Uterus (tissue), 4 donors: ENCODE measurements around the gene TMCO4. TPM values are rescaled to one million over a fixed set of nuclear protein-coding genes. Genes with fewer than 3 reads are reported as not detected.

Source experiments
- DNase-seq, 2 donors: peaks; one replicate each; pipeline ENCODE4 v3.0.0-alpha.2; 2019 to 2020
- H3K27ac ChIP-seq, 2 donors: fragments of 200-600 bp; sonication (generic); 1 replicate in 1 of 2; 2 replicates in 1 of 2; pipeline ENCODE4 v1.5.1; 2016 to 2018
- H3K27me3 ChIP-seq, 2 donors: fragments of 200-600 bp; sonication (generic); one replicate each; pipeline ENCODE4 v1.5.1; 2018 to 2019; ENCODE audit warnings: control low read depth in 1 of 2
- H3K36me3 ChIP-seq, 2 donors: fragments of 200-600 bp; sonication (generic); one replicate each; pipeline ENCODE4 v1.5.1; 2019; ENCODE audit warnings: control low read depth in 1 of 2
- H3K4me1 ChIP-seq, 2 donors: fragments of 200-600 bp; sonication (generic); one replicate each; pipeline ENCODE4 v1.5.1; 2018 to 2019; ENCODE audit warnings: control low read depth in 1 of 2
- H3K4me3 ChIP-seq, 2 donors: fragments of 200-600 bp; sonication (generic); 1 replicate in 1 of 2; 2 replicates in 1 of 2; pipeline ENCODE4 v1.5.1; 2018 to 2019; ENCODE audit warnings: mild to moderate bottlenecking in 1 of 2
- H3K9me3 ChIP-seq, 2 donors: fragments of 200-600 bp; sonication (generic); one replicate each; pipeline ENCODE4 v1.5.1; 2019; ENCODE audit warnings: control low read depth in 1 of 2
- POLR2A ChIP-seq, 2 donors: fragments of 450-650 bp; IDR thresholded peaks; one replicate each; pipeline ENCODE4 v1.6.1; 2016; ENCODE audit warnings: antibody characterized with exemption in 2 of 2, mild to moderate bottlenecking in 1 of 2, moderate library complexity in 1 of 2
- intact Hi-C: fragments of 100-400 bp; cut with DNase I; formaldehyde crosslinking; loops from one replicate; pipeline ENCODE4 v1.15.1; 2023; ENCODE audit warnings: low total_unique reads
- total RNA-seq, 4 donors: library from RNA; depleted of rRNA in 3 of 4; stranded (reverse); fragments of >200 nt in 3 of 4; gene quantifications; one replicate each; pipeline versions ENCODE4 v1.1.0 to v1.2.4, GENCODE V29; 2014 to 2023
- TF ChIP-seq, protein P1 (sequence below), 4 experiments: fragments of 200-600 bp in 2 of 4; fragments of 450-650 bp in 2 of 4; sonication (generic) in 2 of 4; IDR thresholded peaks; one replicate each; pipeline ENCODE4 v1.5.1; 2016 to 2019; ENCODE audit warnings: antibody characterized with exemption in 4 of 4, mild to moderate bottlenecking in 2 of 4, moderate library complexity in 1 of 4
- donor health status: DM: yes; HTN: yes; CAD: no.

TMCO4 gene
- total RNA-seq, 4 donors from 2014 or later, result 11.8 to 41.2 (median 21.8) TPM

DNA sequence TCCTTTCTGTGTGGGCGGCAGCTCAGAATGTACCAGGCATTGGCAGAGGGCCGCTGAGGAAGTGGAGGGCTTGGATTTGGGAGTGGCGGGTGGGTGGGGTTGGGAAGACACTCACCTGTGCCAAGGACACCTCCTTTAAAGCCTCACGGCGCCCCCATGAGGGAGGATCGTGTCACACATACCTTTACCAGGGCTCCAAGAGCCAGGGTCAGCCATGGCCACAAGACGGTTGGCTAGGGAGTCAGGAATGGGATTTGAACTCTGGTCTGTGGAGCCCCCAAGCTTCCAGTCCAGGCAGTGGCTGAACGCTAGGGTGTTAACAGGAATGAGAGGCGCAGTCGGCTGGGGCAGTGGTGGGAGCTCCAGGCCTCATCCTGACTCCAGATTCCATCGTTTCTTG lies 151.0 kb downstream of the TMCO4 start:
- no peaks in the 10 kb centered on the region for H3K36me3 ChIP-seq
- intact Hi-C loops, result loop anchor here (5.0 to 10.0 kb wide), 2 partner anchors 164 to 256 kb away; partner anchors contain the start of gene CAPZB
- no peaks in the 10 kb centered on the region for H3K9me3 ChIP-seq
- H3K27me3 ChIP-seq, result no peaks in the 10 kb centered on the region
- H3K4me1 ChIP-seq, result peaks cover 5 to 33% of the 10 kb centered on the region in 2 donors
- H3K27ac ChIP-seq, result peak overlapping the region; percentile 96 to 97
- no peak for TF ChIP-seq POLR2A (IDR thresholded peaks at IDR 0.05)
- TF ChIP-seq, protein P1, sequence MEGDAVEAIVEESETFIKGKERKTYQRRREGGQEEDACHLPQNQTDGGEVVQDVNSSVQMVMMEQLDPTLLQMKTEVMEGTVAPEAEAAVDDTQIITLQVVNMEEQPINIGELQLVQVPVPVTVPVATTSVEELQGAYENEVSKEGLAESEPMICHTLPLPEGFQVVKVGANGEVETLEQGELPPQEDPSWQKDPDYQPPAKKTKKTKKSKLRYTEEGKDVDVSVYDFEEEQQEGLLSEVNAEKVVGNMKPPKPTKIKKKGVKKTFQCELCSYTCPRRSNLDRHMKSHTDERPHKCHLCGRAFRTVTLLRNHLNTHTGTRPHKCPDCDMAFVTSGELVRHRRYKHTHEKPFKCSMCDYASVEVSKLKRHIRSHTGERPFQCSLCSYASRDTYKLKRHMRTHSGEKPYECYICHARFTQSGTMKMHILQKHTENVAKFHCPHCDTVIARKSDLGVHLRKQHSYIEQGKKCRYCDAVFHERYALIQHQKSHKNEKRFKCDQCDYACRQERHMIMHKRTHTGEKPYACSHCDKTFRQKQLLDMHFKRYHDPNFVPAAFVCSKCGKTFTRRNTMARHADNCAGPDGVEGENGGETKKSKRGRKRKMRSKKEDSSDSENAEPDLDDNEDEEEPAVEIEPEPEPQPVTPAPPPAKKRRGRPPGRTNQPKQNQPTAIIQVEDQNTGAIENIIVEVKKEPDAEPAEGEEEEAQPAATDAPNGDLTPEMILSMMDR (IDR thresholded peaks at IDR 0.05), result peak; percentile 13 to 43 (median 28)
- DNase-seq, result peak in 1 of 2 donors; percentile 58
- no peak overlapping the region for H3K4me3 ChIP-seq

DNA sequence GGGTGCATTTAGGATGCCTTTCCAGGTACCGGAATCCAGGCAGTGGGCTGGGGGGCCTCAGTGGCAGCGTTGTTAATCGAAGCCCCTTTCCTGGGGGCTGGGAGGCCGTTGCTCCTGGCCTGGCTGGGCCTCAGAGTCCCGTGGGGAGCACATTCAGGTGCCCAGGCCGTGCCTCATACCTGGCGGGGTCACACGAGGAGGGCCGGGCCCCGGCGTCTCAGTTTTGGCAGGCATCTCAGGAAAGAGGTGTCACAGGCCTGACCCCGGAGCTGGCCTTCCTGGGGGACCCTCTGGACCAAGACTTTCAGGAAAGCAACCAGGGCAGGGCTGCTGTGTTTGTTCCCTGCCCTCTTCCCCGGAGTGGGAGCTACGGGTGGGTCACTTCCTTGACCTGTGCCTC lies 151.5 kb downstream of the TMCO4 start:
- no peaks in the 10 kb centered on the region for H3K9me3 ChIP-seq
- no peak for TF ChIP-seq POLR2A (IDR thresholded peaks at IDR 0.05)
- peaks cover 5 to 33% of the 10 kb centered on the region in 2 donors for H3K4me1 ChIP-seq
- no peaks in the 10 kb centered on the region for H3K36me3 ChIP-seq
- no peak overlapping the region for H3K4me3 ChIP-seq
- peak overlapping the region; percentile 96 to 97 for H3K27ac ChIP-seq
- H3K27me3 ChIP-seq, result no peaks in the 10 kb centered on the region
- intact Hi-C loops, result loop anchor here (5.0 to 10.0 kb wide), 2 partner anchors 163 to 256 kb away; partner anchors contain the start of gene CAPZB
- no peak for DNase-seq

DNA sequence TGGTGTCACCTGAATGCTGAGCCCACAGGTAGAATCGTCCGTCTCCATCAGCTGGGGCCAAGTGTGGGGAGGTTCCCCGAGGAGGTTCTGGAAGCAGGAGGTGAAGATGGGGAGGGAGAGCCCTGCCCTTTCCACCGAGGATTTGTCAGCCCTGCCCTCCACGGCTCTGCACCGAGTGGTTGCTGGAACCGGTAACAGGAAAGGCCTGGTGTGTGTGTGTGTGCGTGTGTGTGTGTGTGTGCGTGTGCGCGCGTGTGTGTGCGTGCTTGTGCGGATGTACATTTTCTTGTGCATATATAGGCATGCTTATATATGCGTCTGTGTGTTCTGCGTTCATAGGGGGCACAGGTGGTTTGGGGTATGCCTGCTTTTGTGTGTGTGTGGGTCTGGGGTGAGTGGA lies 152.1 kb downstream of the TMCO4 start:
- Histone ChIP-seq H3K9me3 (no peaks in the 10 kb centered on the region), H3K27me3 (no peaks in the 10 kb centered on the region), H3K4me3 (peak overlapping the region in 1 of 2 donors; percentile 19), H3K4me1 (peaks cover 5 to 33% of the 10 kb centered on the region in 2 donors), H3K36me3 (no peaks in the 10 kb centered on the region), H3K27ac (peak overlapping the region; percentile 96 to 97)
- intact Hi-C loops, result loop anchor here (5.0 to 10.0 kb wide), 2 partner anchors 163 to 255 kb away; partner anchors contain the start of gene CAPZB
- no peak for TF ChIP-seq POLR2A (IDR thresholded peaks at IDR 0.05)
- TF ChIP-seq, protein P1 (IDR thresholded peaks at IDR 0.05), result no peak
- DNase-seq, result no peak

DNA sequence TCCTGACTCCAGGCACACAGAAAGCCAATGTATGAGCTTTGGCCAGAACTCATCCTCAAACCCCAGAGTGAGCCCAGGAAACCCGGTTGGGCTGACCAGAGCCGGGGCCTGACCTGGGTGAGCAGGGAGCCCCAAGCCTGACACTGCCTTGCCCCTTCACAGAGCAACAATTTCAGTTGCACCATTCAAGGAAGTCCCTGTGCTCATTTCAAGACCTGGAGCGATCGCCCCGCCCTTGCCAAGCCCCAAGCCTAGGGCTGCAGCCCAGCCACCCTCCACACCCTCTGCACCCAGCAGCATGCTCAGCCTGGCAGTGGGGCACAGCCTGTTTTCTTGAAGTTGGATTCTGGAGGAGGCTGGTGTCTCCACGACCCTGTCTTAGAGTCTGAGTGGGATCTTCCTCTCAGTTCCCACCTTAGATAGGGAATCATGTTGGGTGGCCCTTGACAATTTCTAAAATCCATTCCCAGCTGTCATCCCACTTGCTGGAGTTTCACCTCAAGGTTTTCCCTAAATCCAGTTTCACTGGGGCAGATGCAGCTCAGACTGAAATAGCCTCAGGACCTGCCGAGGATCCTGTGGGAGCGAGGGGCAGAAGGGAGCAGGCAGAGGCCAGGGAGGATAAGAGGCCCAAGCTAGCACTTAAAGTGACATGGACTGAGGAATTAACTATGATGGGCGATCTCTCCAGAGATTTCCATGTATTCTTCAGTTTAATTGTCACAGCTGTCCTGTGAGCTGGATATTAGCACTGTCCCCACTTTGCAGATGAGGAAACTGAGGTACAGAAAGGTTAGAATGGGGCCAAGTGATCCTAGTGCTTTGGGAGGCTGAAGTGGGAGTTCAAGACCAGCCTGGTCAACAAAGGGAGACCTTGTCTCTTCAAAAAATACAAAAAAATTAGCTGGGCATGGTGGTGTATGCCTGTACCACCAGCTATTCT lies 153.1 kb downstream of the TMCO4 start:
- no peaks in the 10 kb centered on the region for H3K9me3 ChIP-seq
- H3K27me3 ChIP-seq, result no peaks in the 10 kb centered on the region
- intact Hi-C loops, result loop anchor here (5.0 to 10.0 kb wide), 2 partner anchors 162 to 254 kb away; partner anchors contain the start of gene CAPZB
- H3K4me3 ChIP-seq, result peak overlapping the region; percentile 71 to 89
- no peak for TF ChIP-seq POLR2A (IDR thresholded peaks at IDR 0.05)
- TF ChIP-seq, protein P1 (IDR thresholded peaks at IDR 0.05), result no peak
- H3K4me1 ChIP-seq, result peaks cover 5 to 33% of the 10 kb centered on the region in 2 donors
- peak overlapping the region; percentile 96 to 97 for H3K27ac ChIP-seq
- H3K36me3 ChIP-seq, result no peaks in the 10 kb centered on the region
- DNase-seq, result no peak

DNA sequence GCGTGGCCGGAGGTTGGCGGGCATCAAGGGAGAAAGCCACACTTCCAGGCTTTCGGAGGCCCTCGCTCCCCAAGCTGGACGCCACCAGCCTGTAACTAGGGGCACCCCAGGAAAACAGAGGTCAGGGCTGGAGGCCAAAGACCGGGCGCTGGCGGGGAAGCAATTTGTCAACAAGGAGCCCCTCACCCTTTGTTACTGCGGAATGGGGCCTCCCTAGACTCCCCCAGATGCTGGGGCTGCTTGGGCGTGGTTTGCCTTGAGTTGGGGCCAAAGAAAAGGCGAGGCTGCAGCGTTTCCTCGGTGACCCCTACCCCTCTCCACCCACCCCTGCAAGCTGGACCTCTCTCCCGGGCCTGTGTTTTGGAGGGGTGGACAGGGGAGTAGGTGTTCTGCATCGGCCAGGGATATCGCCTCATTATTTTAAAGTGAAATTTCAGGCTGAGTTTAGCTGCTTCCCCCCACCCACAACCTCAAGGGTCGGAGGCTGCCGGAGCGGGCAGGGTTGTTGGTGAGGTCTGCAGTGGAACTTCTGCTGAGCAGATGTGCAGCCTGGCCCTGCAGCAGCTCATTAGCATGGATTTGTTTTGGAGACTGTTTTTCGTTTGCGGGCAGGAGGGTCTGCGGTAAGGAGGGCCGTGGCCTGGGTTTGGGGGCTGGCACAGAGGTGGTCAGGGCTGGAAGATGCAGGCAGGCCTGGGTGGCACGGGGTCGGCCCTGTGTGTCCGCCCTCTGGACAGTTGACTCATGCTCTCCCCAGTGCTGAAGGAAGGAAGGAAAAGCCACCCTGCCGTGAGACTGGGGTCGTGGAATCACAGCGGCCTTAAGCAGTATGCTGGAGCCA lies 154.1 kb downstream of the TMCO4 start:
- Histone ChIP-seq H3K9me3 (no peaks in the 10 kb centered on the region), H3K36me3 (no peaks in the 10 kb centered on the region), H3K4me1 (peaks cover 5 to 28% of the 10 kb centered on the region in 2 donors), H3K27me3 (no peaks in the 10 kb centered on the region), H3K27ac (peak overlapping the region; percentile 96 to 97), H3K4me3 (peak overlapping the region; percentile 71 to 89)
- intact Hi-C loops, result loop anchor here (5.0 to 10.0 kb wide), 2 partner anchors 161 to 253 kb away; partner anchors contain the start of gene CAPZB
- TF ChIP-seq, protein P1 (IDR thresholded peaks at IDR 0.05), result no peak
- no peak for TF ChIP-seq POLR2A (IDR thresholded peaks at IDR 0.05)
- no peak for DNase-seq
